SH-SY5Y (cell line): Measurements from ENCODE around the gene RNF217.
A peak's percentile ranks its signal among the peaks of the same experiment; 100 is the strongest.

Experiments used
- GATA2 ChIP-seq: IDR thresholded peaks from 2 replicates; pipeline ENCODE4 v1.6.1; 2011; ENCODE audit warnings: mild to moderate bottlenecking, low read depth, low read length
- GATA3 ChIP-seq: IDR thresholded peaks from 2 replicates; pipeline ENCODE4 v1.6.1; 2011; ENCODE audit warnings: low read depth, mild to moderate bottlenecking, low read length, moderate library complexity

The RNF217 gene

GRCh38 chr6:125041740-125042459 is 79.7 kb downstream of the RNF217 start:
- TF ChIP-seq GATA2 (no peak), GATA3 (no peak)

DNA sequence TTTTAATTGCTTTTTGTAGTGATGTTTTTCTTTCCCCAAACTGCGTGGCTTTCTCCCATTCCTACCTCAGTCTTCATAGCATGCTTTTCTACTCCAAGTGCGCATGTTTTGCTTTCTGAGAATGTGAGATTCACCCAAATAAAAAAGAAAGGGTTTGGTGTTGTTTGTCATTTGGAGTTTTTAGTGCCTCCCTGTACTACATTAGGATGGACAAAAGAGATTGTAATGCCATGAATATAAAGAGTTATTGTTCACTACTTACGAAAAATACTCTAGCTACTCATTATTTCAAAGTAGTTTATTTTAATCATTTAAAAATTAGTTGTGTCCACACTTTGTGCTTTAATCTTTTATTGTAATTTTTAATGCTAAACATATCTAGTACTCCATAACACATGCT is 81.8 kb downstream of the RNF217 start:
- no peak for TF ChIP-seq GATA3
- TF ChIP-seq GATA2: no peak

- no peak for TF ChIP-seq GATA3
- no peak for TF ChIP-seq GATA2
These were observed 82.4 kb downstream of the RNF217 start for GRCh38 chr6:125044667-125045066.

DNA sequence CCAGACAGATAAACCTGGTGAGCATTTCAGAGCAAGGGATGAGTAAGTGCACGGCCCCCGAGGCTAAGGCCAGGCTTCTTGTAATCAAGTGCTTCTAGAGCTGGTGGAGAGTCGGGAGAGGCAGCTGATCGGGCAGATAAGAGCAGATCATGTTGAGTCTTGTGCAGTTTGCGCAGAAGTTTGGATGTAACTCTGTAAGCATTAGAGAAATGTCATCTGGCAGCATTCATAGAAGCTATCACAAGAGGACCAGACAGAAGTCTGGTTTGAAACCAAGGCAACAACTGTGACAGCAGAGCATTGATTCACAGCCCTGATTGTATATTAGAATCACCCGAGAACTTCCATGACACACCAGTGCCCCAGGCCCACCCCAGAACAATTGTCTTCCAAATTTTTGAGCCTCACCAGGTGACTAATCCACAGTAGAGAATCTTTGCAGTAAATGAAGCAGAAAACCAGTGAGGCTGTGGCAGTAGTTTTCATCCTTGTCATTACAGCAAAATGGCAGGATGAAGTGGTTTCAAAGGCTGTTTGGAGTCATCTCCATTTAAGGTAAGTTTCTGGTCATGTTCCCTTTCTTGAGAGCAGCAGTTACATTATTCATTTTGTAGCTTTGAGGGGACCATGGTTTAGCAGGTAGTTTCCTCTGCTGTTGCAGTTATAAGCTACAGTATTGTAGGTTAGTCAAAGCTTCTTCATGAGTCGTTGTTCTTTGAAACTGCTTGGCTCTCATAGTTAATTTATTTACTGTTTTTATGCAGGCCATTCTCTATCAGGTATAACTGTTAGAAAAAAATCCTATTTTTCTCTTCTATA is 84.1 kb downstream of the RNF217 start:
- TF ChIP-seq GATA3 (no peak), GATA2 (peak; percentile 7; the same call in 1 of the 2 replicates)

DNA sequence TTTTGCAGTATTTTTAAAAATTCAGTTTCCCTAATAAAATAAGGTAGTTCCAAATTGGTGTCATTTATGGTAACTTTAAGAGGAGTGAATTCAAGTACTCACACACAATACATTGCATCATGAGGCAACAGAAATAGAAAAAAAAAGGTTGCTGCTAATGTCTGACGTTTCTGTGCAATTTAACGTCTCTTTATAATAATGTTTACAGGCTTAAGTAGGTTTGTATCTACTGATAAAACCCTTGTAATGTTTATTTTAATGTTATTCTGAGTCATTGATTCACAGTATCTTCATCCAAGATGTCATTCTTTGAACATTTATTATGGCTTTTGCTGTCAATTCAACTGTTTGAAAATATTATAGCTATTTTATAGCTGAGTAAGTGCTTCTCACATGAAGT is 86.0 kb downstream of the RNF217 start:
- TF ChIP-seq GATA3 (no peak), GATA2 (no peak)

DNA sequence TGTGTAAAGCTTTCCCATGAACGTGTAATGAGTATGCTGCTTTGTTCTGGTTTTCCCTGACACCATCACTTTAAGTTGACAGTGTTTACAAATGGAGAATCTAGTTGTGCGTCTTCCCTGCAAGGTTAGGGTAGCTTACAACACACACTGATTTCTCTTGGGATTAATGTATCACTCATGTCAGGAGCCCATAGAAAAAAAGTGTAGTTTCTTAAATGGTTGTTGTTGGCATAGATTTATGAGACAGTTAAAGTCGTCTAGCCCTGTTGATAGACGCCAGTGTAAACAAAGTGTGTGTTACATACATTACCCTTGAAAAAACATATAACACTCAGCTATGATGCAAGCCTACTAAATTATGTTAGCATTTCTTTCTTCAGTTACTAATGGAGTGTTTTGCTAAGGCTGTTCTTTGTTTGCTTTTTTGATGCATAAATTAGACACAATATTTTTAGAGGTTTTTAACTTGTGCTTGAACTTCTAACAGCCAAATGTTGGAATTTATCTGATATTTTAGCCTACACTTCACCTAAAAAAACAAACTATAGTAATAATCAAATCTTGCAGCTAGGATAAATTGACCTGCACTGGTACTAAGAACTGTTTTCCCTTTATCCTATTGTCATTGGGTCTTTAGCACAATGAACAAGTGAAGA is 88.6 kb downstream of the RNF217 start:
- TF ChIP-seq GATA3 (no peak), GATA2 (no peak)

GRCh38 chr6:125053809-125054208 is 91.6 kb downstream of the RNF217 start:
- TF ChIP-seq GATA3 (no peak), GATA2 (no peak)

DNA sequence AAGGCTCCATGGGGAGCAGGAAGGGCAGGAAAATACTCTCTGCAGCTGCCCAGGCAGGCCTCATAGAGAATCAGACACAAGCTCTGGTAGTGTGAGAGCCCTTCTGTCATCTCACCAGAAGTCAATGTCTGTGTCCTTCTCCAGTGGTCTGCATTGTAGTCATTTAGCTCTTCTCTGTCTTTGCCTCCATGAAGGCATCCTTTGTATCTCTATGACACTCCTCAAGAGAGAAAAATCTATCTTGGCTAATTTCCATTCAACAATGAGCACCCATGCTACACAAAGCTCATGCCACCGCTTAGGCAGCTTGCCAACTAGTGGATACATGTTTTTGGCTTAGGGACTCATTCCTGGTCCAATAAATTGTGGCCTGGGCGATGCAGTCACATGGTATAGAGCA is 92.1 kb downstream of the RNF217 start:
- no peak for TF ChIP-seq GATA3
- TF ChIP-seq GATA2: no peak

GRCh38 chr6:125057392-125058246 is 95.4 kb downstream of the RNF217 start:
- no peak for TF ChIP-seq GATA2
- TF ChIP-seq GATA3: no peak

- TF ChIP-seq GATA2 (no peak), GATA3 (no peak)
These were observed 96.3 kb downstream of the RNF217 start for GRCh38 chr6:125058546-125058945.

DNA sequence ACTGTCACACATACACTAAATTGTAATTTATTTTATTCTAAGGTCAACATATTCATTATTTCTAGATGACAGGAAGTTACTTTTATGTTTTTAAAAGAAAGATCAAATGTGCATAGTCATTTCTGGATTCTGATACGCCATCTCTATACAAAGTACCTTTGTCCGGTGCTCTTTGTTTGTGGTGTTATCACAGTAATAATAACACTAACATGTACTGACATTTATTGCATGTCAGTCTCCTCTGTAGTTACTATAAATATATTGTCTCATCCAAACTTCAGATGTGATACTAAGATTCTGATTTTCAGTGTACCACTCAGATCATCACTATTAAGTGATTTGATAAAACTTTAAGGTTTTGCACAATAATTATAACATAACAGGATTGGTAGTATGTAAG is 101.1 kb downstream of the RNF217 start:
- TF ChIP-seq GATA3 (no peak), GATA2 (no peak)

- TF ChIP-seq GATA2 (no peak), GATA3 (no peak)
These were observed 103.9 kb downstream of the RNF217 start for GRCh38 chr6:125066140-125066539.

- TF ChIP-seq GATA3: no peak
These were observed 104.7 kb downstream of the RNF217 start for GRCh38 chr6:125066964-125067363.

DNA sequence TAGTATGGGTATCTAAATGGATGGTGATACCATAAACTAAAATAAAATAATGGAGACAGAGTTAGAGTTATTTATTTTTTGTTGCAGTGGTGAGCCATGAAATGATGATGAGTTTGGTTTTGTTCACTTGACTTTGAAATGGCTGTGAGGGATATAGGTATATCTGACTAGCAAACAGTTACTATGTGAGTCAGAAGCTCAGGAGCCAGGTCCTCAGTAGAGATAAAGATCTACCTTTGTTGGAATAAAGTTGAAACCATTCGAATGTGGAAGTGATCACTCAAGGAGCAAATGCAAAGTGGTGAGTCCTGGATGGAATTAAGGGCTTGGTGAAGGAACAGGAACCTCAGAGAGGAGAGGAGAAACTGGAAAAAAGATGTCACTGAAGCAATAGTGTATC is 105.3 kb downstream of the RNF217 start:
- TF ChIP-seq GATA3: no peak
- TF ChIP-seq GATA2: no peak
